DOHH2 (cell line): ENCODE data around the gene DNAH3.
"Not testable (repeated sequence)": the region's sequence is repeated elsewhere in the genome, so short reads cannot be mapped to it uniquely, and the experiment has no call there.

Experiments used
- EZH2phosphoT487 ChIP-seq: fragments of 200-600 bp; sonication (generic); IDR thresholded peaks from 2 replicates; pipeline ENCODE4 v1.6.1; 2017; ENCODE audit warnings: borderline replicate concordance, mild to moderate bottlenecking, antibody characterized with exemption, low read length, moderate library complexity, mixed read lengths
- TF ChIP-seq, protein P1 (sequence below): fragments of 200-600 bp; sonication (generic); IDR thresholded peaks from one replicate; pipeline ENCODE4 v1.5.1; 2014; ENCODE audit warnings: antibody characterized with exemption, mild to moderate bottlenecking, low read depth, low read length; ENCODE audit not compliant: poor library complexity, severe bottlenecking

DNA sequence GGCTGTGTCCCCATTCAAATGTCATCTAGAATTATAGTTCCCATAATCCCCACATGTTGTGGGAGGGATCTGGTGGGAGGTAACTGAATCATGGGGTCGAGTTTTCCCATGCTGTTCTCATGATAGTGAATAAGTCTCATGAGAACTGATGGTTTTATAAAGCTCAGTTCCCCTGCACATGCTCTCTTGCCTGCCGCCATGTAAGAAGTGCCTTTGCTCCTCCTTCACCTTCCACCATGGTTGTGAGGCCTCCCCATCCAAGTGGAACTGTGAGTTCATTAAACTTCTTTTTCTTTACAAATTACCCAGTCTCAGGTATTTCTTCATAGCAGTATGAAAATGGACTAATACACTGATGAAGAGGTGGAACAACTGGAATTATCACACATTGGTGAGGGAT is 55.9 kb downstream of the DNAH3 start:
- TF ChIP-seq, protein P1, sequence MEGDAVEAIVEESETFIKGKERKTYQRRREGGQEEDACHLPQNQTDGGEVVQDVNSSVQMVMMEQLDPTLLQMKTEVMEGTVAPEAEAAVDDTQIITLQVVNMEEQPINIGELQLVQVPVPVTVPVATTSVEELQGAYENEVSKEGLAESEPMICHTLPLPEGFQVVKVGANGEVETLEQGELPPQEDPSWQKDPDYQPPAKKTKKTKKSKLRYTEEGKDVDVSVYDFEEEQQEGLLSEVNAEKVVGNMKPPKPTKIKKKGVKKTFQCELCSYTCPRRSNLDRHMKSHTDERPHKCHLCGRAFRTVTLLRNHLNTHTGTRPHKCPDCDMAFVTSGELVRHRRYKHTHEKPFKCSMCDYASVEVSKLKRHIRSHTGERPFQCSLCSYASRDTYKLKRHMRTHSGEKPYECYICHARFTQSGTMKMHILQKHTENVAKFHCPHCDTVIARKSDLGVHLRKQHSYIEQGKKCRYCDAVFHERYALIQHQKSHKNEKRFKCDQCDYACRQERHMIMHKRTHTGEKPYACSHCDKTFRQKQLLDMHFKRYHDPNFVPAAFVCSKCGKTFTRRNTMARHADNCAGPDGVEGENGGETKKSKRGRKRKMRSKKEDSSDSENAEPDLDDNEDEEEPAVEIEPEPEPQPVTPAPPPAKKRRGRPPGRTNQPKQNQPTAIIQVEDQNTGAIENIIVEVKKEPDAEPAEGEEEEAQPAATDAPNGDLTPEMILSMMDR, result not testable (repeated sequence)
- not testable (repeated sequence) for TF ChIP-seq EZH2phosphoT487
